Caco-2 (cell line): ENCODE results near the gene ABCA9. TPM values are rescaled to one million over a fixed set of nuclear protein-coding genes. Genes with fewer than 3 reads are reported as not detected.

ENCODE experiments used
- BruUV-seq: library from RNA; stranded (reverse); fragments of 400-500 nt; replicated peaks from 2 replicates; lab custom pipeline; 2021; lab: Mats Ljungman, UMichigan
- CTCF ChIA-PET: fragments of 300-600 bp; sonication (Branson Sonifier 250); formaldehyde crosslinking; loops from one replicate; lab custom pipeline; 2022; ENCODE audit warnings: antibody characterized with exemption; lab: Charles Lee
- POLR2A ChIA-PET: fragments of 300-600 bp; sonication (Branson Sonifier 250); formaldehyde crosslinking; loops from one replicate; lab custom pipeline; 2022; ENCODE audit warnings: antibody characterized with exemption; lab: Charles Lee
- DNase-seq, 2 experiments: peaks; one replicate each; pipeline versions ENCODE4 v3.0.0 to v3.0.0-alpha.2; 2020 to 2022
- H3K27me3 ChIP-seq: replicated peaks from 2 replicates; pipeline ENCODE4 v1.6.0; 2011; ENCODE audit warnings: low read length; ENCODE audit not compliant: control insufficient read depth, insufficient read depth
- H3K36me3 ChIP-seq: 2 replicates; pipeline ENCODE4 v1.5.1; 2011; ENCODE audit warnings: low read length; ENCODE audit not compliant: control insufficient read depth, insufficient read depth
- H3K4me1 ChIP-seq: fragments of 250-450 bp; sonication (Bioruptor Pico); 2 replicates; pipeline ENCODE4 v1.5.1; 2020; ENCODE audit warnings: mild to moderate bottlenecking
- H3K4me3 ChIP-seq: 2 replicates; pipeline ENCODE4 v1.5.1; 2011; ENCODE audit warnings: low read depth, mild to moderate bottlenecking, control low read depth, low read length
- H3K9me3 ChIP-seq: fragments of 250-450 bp; sonication (Bioruptor Pico); 2 replicates; pipeline ENCODE4 v1.5.1; 2020; ENCODE audit warnings: mild to moderate bottlenecking, moderate library complexity
- H3K27ac Mint-ChIP-seq: one replicate; pipeline ENCODE4 v1.8.0; 2022; ENCODE audit warnings: mixed read lengths; ENCODE audit not compliant: unreplicated experiment
- H3K27me3 Mint-ChIP-seq: one replicate; pipeline ENCODE4 v1.8.0; 2022; ENCODE audit warnings: mixed read lengths; ENCODE audit not compliant: insufficient read depth, unreplicated experiment
- H3K36me3 Mint-ChIP-seq: one replicate; pipeline ENCODE4 v1.8.0; 2022; ENCODE audit warnings: mild to moderate bottlenecking, mixed read lengths; ENCODE audit not compliant: insufficient read depth, unreplicated experiment
- H3K4me1 Mint-ChIP-seq: one replicate; pipeline ENCODE4 v1.8.0; 2022; ENCODE audit warnings: low read depth, mixed read lengths; ENCODE audit not compliant: unreplicated experiment
- H3K4me3 Mint-ChIP-seq: one replicate; pipeline ENCODE4 v1.8.0; 2022; ENCODE audit warnings: mild to moderate bottlenecking, moderate library complexity, mixed read lengths; ENCODE audit not compliant: unreplicated experiment
- H3K9me3 Mint-ChIP-seq: one replicate; pipeline ENCODE4 v1.8.0; 2022; ENCODE audit warnings: mixed read lengths; ENCODE audit not compliant: unreplicated experiment
- CTCF ChIP-seq, 2 experiments: fragments of 200-600 bp in 1 of 2; IDR thresholded peaks; 1 replicate in 1 of 2; 2 replicates in 1 of 2; pipeline versions ENCODE4 v1.5.1 to v1.8.0; 2011 to 2022; ENCODE audit warnings: antibody characterized with exemption in 1 of 2, control low read depth in 1 of 2, inconsistent platforms in 1 of 2, low read depth in 1 of 2, low read length in 1 of 2, mild to moderate bottlenecking in 1 of 2, moderate library complexity in 1 of 2; ENCODE audit not compliant: insufficient read depth in 1 of 2, severe bottlenecking in 1 of 2, unreplicated experiment in 1 of 2
- intact Hi-C: fragments of 100-400 bp; cut with micrococcal nuclease; formaldehyde crosslinking; loops from one replicate; pipeline ENCODE4 v1.10.0; 2022; ENCODE audit not compliant: unreplicated experiment
- total RNA-seq: library from RNA; stranded (reverse); gene quantifications from 2 replicates; pipeline ENCODE4 v1.2.3, GENCODE V29; 2022

Gene ABCA9
- total RNA-seq, 1 experiment from 2014 or later, result 0.27 TPM

DNA sequence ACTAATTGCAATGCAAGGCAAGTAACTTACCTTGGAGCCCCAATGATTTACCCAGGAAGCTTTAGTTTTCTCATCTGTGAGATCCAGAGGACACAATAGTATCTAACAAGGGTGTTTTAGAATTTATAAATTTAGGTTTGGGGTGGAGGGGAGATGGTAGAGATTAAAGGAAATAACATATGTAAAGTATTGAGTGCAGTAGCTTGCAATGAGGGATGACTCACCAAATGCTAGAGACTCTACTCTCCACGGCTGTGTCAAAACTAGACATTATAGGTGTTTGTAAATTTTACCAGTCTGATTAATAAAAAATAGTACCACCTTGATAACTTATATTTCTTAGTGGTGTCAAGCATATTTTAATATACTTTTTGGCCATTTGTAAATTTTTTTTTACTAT lies 3.7 kb upstream of the ABCA9 start:
- DNase-seq, result no peak
- no peaks in the 10 kb centered on the region for H3K9me3 ChIP-seq
- no TSS peak for BruUV-seq
- no peak overlapping the region for H3K4me3 Mint-ChIP-seq
- no peak overlapping the region for H3K27ac Mint-ChIP-seq
- ChIA-PET CTCF (no interaction called here), POLR2A (no interaction called here)
- H3K36me3 ChIP-seq, result no peaks in the 10 kb centered on the region
- intact Hi-C loops, result no loop called here
- H3K4me3 ChIP-seq, result no peak overlapping the region
- no peaks in the 10 kb centered on the region for H3K4me1 ChIP-seq
- no peak for TF ChIP-seq CTCF (IDR thresholded peaks at IDR 0.05; ENCODE audit: insufficient read depth in 1 of 2, low read depth in 1 of 2, low read length in 1 of 2, severe bottlenecking in 1 of 2, unreplicated experiment in 1 of 2)
- H3K36me3 Mint-ChIP-seq, result peaks cover 6% of the 10 kb centered on the region
- peaks cover 21% of the 10 kb centered on the region for H3K4me1 Mint-ChIP-seq
- H3K27me3 ChIP-seq, result no peaks in the 10 kb centered on the region
- no peaks in the 10 kb centered on the region for H3K27me3 Mint-ChIP-seq
- peaks cover 20% of the 10 kb centered on the region for H3K9me3 Mint-ChIP-seq

GRCh38 chr17:69064001-69064400 lies 3.3 kb upstream of the ABCA9 start:
- intact Hi-C loops, result no loop called here
- peaks cover 25% of the 10 kb centered on the region for H3K9me3 Mint-ChIP-seq
- H3K36me3 ChIP-seq, result no peaks in the 10 kb centered on the region
- no peak overlapping the region for H3K4me3 Mint-ChIP-seq
- no peak overlapping the region for H3K27ac Mint-ChIP-seq
- no peaks in the 10 kb centered on the region for H3K4me1 ChIP-seq
- no peaks in the 10 kb centered on the region for H3K27me3 ChIP-seq
- ChIA-PET CTCF (no interaction called here), POLR2A (no interaction called here)
- TF ChIP-seq CTCF (IDR thresholded peaks at IDR 0.05; ENCODE audit: insufficient read depth in 1 of 2, low read depth in 1 of 2, low read length in 1 of 2, severe bottlenecking in 1 of 2, unreplicated experiment in 1 of 2), result no peak
- no TSS peak for BruUV-seq
- H3K27me3 Mint-ChIP-seq, result no peaks in the 10 kb centered on the region
- no peaks in the 10 kb centered on the region for H3K9me3 ChIP-seq
- H3K4me1 Mint-ChIP-seq, result peaks cover 21% of the 10 kb centered on the region
- peaks cover 6% of the 10 kb centered on the region for H3K36me3 Mint-ChIP-seq
- DNase-seq, result no peak
- H3K4me3 ChIP-seq, result no peak overlapping the region

GRCh38 chr17:69062860-69063581 lies 2.3 kb upstream of the ABCA9 start:
- no peaks in the 10 kb centered on the region for H3K27me3 ChIP-seq
- BruUV-seq, result no TSS peak
- Mint-ChIP-seq H3K27me3 (no peaks in the 10 kb centered on the region), H3K9me3 (peaks cover 28% of the 10 kb centered on the region), H3K36me3 (peaks cover 6% of the 10 kb centered on the region), H3K4me3 (no peak overlapping the region), H3K27ac (no peak overlapping the region), H3K4me1 (peaks cover 21% of the 10 kb centered on the region)
- no peaks in the 10 kb centered on the region for H3K4me1 ChIP-seq
- CTCF ChIA-PET, result no interaction called here
- no peak for TF ChIP-seq CTCF (IDR thresholded peaks at IDR 0.05; ENCODE audit: insufficient read depth in 1 of 2, low read depth in 1 of 2, low read length in 1 of 2, severe bottlenecking in 1 of 2, unreplicated experiment in 1 of 2)
- no peak for DNase-seq
- intact Hi-C loops, result no loop called here
- no peaks in the 10 kb centered on the region for H3K36me3 ChIP-seq
- no peaks in the 10 kb centered on the region for H3K9me3 ChIP-seq
- POLR2A ChIA-PET, result no interaction called here
- no peak overlapping the region for H3K4me3 ChIP-seq
